ENCODE data around the gene MT1M. TPM values are rescaled to one million over a fixed set of nuclear protein-coding genes. Genes with fewer than 3 reads are reported as not detected.

Gene MT1M
- total RNA-seq, 1 experiment from 2014 or later, result 0.39 TPM

GRCh38 chr16:56626685-56627084, 5.8 kb upstream of the MT1M start:
- H3K27ac ChIP-seq (ENCODE audit: low read depth, low read length), result peak overlapping the region; percentile 97
- H3K9ac ChIP-seq (ENCODE audit: low read length), result peak overlapping the region; percentile 87
- CTCF ChIA-PET, result interaction anchor here (1.0 to 2.8 kb wide), 3 partner anchors 17 to 75 kb away, joined by 3 to 7 read pairs (median 4); partner anchors contain the start of gene MT2A
- no peaks in the 10 kb centered on the region for H3K9me2 ChIP-seq (ENCODE audit: insufficient read depth)
- no peak for DNase-seq (ENCODE audit: low read depth, low spot score)
- no peak for TF ChIP-seq FOSL1 (IDR thresholded peaks at IDR 0.05; ENCODE audit: low read depth)
- H4K20me1 ChIP-seq (ENCODE audit: insufficient read depth), result no peaks in the 10 kb centered on the region
- no peaks in the 10 kb centered on the region for H3K36me3 ChIP-seq (ENCODE audit: control insufficient read depth in 1 of 2, insufficient read depth in 2 of 2, low read length in 2 of 2)
- H3K9me3 ChIP-seq (ENCODE audit: control insufficient read depth in 1 of 2, insufficient read depth in 1 of 2, low read depth in 1 of 2, low read length in 2 of 2), result no peaks in the 10 kb centered on the region
- no TSS peak for BruUV-seq (replicated peaks)
- 0 out of 2 replicates have a peak, but pooled peaks have one; percentile 6 for ATAC-seq
- intact Hi-C loops (cut with micrococcal nuclease), result loop anchor here (2.0 to 5.0 kb wide), 2 partner anchors 50 to 56 kb away; partner anchors contain the start of gene MT1X
- peak overlapping the region; percentile 66 to 72 for H3K4me3 ChIP-seq (replicated peaks in 1 of 2; ENCODE audit: low read depth in 1 of 2, low read length in 2 of 2)
- no peaks in the 10 kb centered on the region for H3K27me3 ChIP-seq (ENCODE audit: insufficient read depth, low read length)
- H3K4me2 ChIP-seq (ENCODE audit: low read length), result peak overlapping the region; percentile 88
- RAD21 ChIA-PET (ENCODE audit: low non-redundant PET in 1 of 2, low total read pairs in 2 of 2, uncharacterized antibody in 2 of 2, unreplicated experiment in 2 of 2), result interaction anchor here (0.6 to 2.7 kb wide), 4 partner anchors 20 to 75 kb away, joined by 3 to 7 read pairs (median 3); no protein-coding TSS in a partner anchor
- peaks cover 12 to 52% of the 10 kb centered on the region in 2 experiments for H3K4me1 ChIP-seq (ENCODE audit: control insufficient read depth in 1 of 2, insufficient read depth in 2 of 2, low read length in 2 of 2)
- no peak overlapping the region for H2AFZ ChIP-seq (ENCODE audit: low read depth, low read length, poor library complexity, severe bottlenecking)
- H3K79me2 ChIP-seq (ENCODE audit: insufficient read depth, low read length), result peaks cover 12% of the 10 kb centered on the region
- POLR2A ChIA-PET, result interaction anchor here (0.8 to 9.4 kb wide), 11 partner anchors 10 to 75 kb away, joined by 3 to 344 read pairs (median 8); partner anchors contain the start of genes MT1F and MT2A

- Histone ChIP-seq H3K4me3 (replicated peaks in 1 of 2; ENCODE audit: low read depth in 1 of 2, low read length in 2 of 2) (no peak overlapping the region), H3K9ac (ENCODE audit: low read length) (no peak overlapping the region), H3K27me3 (ENCODE audit: insufficient read depth, low read length) (no peaks in the 10 kb centered on the region), H3K9me3 (ENCODE audit: control insufficient read depth in 1 of 2, insufficient read depth in 1 of 2, low read depth in 1 of 2, low read length in 2 of 2) (no peaks in the 10 kb centered on the region), H3K79me2 (ENCODE audit: insufficient read depth, low read length) (peaks cover 12% of the 10 kb centered on the region), H3K9me2 (ENCODE audit: insufficient read depth) (no peaks in the 10 kb centered on the region), H3K36me3 (ENCODE audit: control insufficient read depth in 1 of 2, insufficient read depth in 2 of 2, low read length in 2 of 2) (no peaks in the 10 kb centered on the region), H3K27ac (ENCODE audit: low read depth, low read length) (no peak overlapping the region), H2AFZ (ENCODE audit: low read depth, low read length, poor library complexity, severe bottlenecking) (no peak overlapping the region), H3K4me1 (ENCODE audit: control insufficient read depth in 1 of 2, insufficient read depth in 2 of 2, low read length in 2 of 2) (peaks cover 12 to 52% of the 10 kb centered on the region in 2 experiments), H4K20me1 (ENCODE audit: insufficient read depth) (no peaks in the 10 kb centered on the region), H3K4me2 (ENCODE audit: low read length) (no peak overlapping the region)
- no peak for DNase-seq (ENCODE audit: low read depth, low spot score)
- ChIA-PET RAD21 (ENCODE audit: low non-redundant PET in 1 of 2, low total read pairs in 2 of 2, uncharacterized antibody in 2 of 2, unreplicated experiment in 2 of 2) (interaction anchor here in 1 of 2 experiments (1.4 kb wide), 1 partner anchor 73 kb away, joined by 4 read pairs; no protein-coding TSS in a partner anchor), POLR2A (interaction anchor here (3.6 to 9.4 kb wide), 3 partner anchors 15 to 73 kb away, joined by 24 to 344 read pairs (median 47); partner anchors contain the start of gene MT2A), CTCF (interaction anchor here (1.0 kb wide), 1 partner anchor 21 kb away, joined by 3 read pairs; the partner anchor contains the start of gene MT2A)
- ATAC-seq, result no peak
- no TSS peak for BruUV-seq (replicated peaks)
- intact Hi-C loops (cut with micrococcal nuclease), result loop anchor here (5.0 kb wide), 1 partner anchor 54 kb away; the partner anchor contains the start of gene MT1X
- TF ChIP-seq SIN3A (IDR thresholded peaks at IDR 0.05; ENCODE audit: low read depth) (no peak), EGR1 (IDR thresholded peaks at IDR 0.05; ENCODE audit: low read depth) (no peak), ELF1 (IDR thresholded peaks at IDR 0.05; ENCODE audit: borderline replicate concordance, low read depth) (no peak), ZNF274 (IDR thresholded peaks at IDR 0.05; ENCODE audit: low read depth, low read length) (no peak), YY1 (IDR thresholded peaks at IDR 0.05; ENCODE audit: extremely low read depth, insufficient replicate concordance, low read depth, low read length) (no peak), EZH2 (IDR thresholded peaks at IDR 0.05) (no peak), CTCF (IDR thresholded peaks at IDR 0.05 in 2 of 3, conservative IDR thresholded peaks at IDR 0.05 in 1 of 3; ENCODE audit: borderline replicate concordance in 1 of 3, insufficient read depth in 1 of 3, low read depth in 2 of 3, low read length in 2 of 3) (no peak), JUND (IDR thresholded peaks at IDR 0.05) (no peak), CEBPB (IDR thresholded peaks at IDR 0.05; ENCODE audit: low read depth) (no peak), RAD21 (IDR thresholded peaks at IDR 0.05; ENCODE audit: low read depth) (no peak), POLR2A (IDR thresholded peaks at IDR 0.05; ENCODE audit: borderline replicate concordance, extremely low read depth, insufficient read depth, insufficient read length) (no peak), SRF (IDR thresholded peaks at IDR 0.05; ENCODE audit: low read depth) (no peak), TCF7L2 (IDR thresholded peaks at IDR 0.05; ENCODE audit: borderline replicate concordance, extremely low read depth, insufficient read depth, insufficient read length) (no peak), FOSL1 (IDR thresholded peaks at IDR 0.05; ENCODE audit: low read depth) (no peak), EZH2phosphoT487 (IDR thresholded peaks at IDR 0.05; ENCODE audit: borderline replicate concordance) (no peak)
These were observed 3.7 kb upstream of the MT1M start for GRCh38 chr16:56628486-56629350.
